Mammary epithelial cell (primary cell): Measurements from ENCODE around the gene CACNA1D.

Experiments used
- EZH2 ChIP-seq: IDR thresholded peaks from 2 replicates; pipeline ENCODE4 v1.6.1; 2012; ENCODE audit warnings: low read length, inconsistent platforms, borderline replicate concordance
- TF ChIP-seq, protein P1 (sequence below), 2 donors: IDR thresholded peaks in 1 of 2; conservative IDR thresholded peaks in 1 of 2; 2 replicates each; pipeline ENCODE4 v1.5.1; 2011 to 2012; ENCODE audit warnings: inconsistent platforms in 2 of 2, low read length in 2 of 2, mild to moderate bottlenecking in 2 of 2, control low read depth in 1 of 2, low read depth in 1 of 2; ENCODE audit not compliant: insufficient read depth in 1 of 2; ENCODE audit errors: extremely low read depth in 1 of 2

DNA sequence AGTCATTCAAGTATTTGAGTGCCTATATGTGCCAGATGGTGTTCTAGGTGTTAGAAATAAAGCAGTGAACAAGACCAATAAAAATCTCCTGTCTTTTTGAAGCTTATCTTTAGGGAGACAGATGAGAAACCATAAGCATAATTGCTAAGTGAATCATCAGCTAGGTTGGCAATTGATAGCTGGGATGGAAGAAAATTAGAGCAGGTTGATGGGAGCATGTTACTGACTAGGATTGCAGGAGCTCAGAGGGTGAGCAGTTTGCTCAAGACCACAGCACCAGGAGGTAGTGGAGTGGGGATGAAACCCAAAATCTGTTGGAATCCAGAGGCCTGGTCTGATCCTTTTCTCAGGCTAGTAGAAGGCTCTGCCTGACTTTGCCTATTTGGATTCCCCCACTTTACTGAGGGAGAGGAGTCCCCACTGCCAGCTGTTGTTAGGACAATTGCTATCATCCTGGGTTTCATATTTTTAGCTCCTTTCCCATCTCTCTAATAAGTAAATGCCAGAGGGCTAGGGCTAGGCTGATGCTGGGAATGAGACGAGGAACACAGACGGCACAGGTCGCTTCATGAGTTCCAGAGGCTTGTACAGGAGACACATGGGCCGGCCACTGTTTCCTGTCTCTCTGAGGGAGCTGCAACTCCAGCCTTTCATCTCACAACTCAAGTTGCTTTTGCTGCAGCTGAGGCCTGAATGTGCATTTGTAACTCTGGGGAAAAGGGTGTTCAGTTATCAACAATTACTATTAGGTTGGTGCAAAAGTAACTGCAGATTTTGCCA is 102.9 kb downstream of the CACNA1D start:
- TF ChIP-seq, protein P1, sequence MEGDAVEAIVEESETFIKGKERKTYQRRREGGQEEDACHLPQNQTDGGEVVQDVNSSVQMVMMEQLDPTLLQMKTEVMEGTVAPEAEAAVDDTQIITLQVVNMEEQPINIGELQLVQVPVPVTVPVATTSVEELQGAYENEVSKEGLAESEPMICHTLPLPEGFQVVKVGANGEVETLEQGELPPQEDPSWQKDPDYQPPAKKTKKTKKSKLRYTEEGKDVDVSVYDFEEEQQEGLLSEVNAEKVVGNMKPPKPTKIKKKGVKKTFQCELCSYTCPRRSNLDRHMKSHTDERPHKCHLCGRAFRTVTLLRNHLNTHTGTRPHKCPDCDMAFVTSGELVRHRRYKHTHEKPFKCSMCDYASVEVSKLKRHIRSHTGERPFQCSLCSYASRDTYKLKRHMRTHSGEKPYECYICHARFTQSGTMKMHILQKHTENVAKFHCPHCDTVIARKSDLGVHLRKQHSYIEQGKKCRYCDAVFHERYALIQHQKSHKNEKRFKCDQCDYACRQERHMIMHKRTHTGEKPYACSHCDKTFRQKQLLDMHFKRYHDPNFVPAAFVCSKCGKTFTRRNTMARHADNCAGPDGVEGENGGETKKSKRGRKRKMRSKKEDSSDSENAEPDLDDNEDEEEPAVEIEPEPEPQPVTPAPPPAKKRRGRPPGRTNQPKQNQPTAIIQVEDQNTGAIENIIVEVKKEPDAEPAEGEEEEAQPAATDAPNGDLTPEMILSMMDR (conservative IDR thresholded peaks at IDR 0.05 in 1 of 2, IDR thresholded peaks at IDR 0.05 in 1 of 2; ENCODE audit: extremely low read depth in 1 of 2, insufficient read depth in 1 of 2, low read depth in 1 of 2, low read length in 2 of 2): no peak
- TF ChIP-seq EZH2: no peak
